ENCODE data around the gene SH3BGR. TPM values are rescaled to one million over a fixed set of nuclear protein-coding genes. Genes with fewer than 3 reads are reported as not detected.

Gene SH3BGR
- total RNA-seq, 6 experiments from 2014 or later = 2.0 to 4.9 (median 3.0) TPM

DNA sequence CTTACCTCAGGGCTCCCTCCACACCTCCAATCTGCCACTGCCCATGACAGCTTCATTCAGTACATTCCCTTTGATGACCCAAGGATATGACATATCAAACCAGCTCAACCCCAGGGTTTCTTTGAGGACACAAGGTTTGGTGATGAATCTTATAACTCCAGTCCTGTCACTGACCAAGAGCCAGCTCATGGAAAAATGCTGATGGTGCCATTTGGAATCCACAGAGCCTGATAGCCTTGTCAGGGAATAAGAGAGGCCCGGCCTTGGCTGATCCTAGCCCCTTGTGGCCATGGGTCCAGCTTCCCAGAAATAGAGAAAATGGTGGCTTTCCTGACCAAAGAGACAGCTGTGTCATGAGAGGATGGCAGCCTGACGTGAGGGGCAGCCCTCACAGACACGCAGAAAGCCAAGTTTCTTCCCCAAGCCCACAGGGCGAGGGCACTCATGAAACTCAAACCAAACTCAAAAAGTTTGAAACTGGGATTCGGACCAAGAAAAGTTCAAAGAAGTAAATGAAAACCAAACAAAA, 75.4 kb downstream of the SH3BGR start:
- Histone ChIP-seq H3K4me3 (peak overlapping the region in 1 of 3 donors; percentile 19), H3K27ac (peak overlapping the region in 1 of 3 donors; percentile 19), H3K4me1 (peaks cover 0 to 41% (median 9%) of the 10 kb centered on the region in 4 donors), H3K27me3 (no peaks in the 10 kb centered on the region), H3K36me3 (no peaks in the 10 kb centered on the region), H3K9me3 (no peaks in the 10 kb centered on the region)
- DNase-seq = no peak
- TF ChIP-seq, protein P1, sequence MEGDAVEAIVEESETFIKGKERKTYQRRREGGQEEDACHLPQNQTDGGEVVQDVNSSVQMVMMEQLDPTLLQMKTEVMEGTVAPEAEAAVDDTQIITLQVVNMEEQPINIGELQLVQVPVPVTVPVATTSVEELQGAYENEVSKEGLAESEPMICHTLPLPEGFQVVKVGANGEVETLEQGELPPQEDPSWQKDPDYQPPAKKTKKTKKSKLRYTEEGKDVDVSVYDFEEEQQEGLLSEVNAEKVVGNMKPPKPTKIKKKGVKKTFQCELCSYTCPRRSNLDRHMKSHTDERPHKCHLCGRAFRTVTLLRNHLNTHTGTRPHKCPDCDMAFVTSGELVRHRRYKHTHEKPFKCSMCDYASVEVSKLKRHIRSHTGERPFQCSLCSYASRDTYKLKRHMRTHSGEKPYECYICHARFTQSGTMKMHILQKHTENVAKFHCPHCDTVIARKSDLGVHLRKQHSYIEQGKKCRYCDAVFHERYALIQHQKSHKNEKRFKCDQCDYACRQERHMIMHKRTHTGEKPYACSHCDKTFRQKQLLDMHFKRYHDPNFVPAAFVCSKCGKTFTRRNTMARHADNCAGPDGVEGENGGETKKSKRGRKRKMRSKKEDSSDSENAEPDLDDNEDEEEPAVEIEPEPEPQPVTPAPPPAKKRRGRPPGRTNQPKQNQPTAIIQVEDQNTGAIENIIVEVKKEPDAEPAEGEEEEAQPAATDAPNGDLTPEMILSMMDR (IDR thresholded peaks at IDR 0.05) = no peak
- no peak for TF ChIP-seq POLR2A (IDR thresholded peaks at IDR 0.05)
- 21% methylated on average over 5 of the region's 5 CpGs for WGBS (ENCODE audit: insufficient coverage, low coverage, low lambda C conversion rate, missing lambda C conversion rate)
- intact Hi-C loops (cut with DNase I) = no loop called here
- peak in 2 of 4 donors; percentile 4 to 23 for ATAC-seq

DNA sequence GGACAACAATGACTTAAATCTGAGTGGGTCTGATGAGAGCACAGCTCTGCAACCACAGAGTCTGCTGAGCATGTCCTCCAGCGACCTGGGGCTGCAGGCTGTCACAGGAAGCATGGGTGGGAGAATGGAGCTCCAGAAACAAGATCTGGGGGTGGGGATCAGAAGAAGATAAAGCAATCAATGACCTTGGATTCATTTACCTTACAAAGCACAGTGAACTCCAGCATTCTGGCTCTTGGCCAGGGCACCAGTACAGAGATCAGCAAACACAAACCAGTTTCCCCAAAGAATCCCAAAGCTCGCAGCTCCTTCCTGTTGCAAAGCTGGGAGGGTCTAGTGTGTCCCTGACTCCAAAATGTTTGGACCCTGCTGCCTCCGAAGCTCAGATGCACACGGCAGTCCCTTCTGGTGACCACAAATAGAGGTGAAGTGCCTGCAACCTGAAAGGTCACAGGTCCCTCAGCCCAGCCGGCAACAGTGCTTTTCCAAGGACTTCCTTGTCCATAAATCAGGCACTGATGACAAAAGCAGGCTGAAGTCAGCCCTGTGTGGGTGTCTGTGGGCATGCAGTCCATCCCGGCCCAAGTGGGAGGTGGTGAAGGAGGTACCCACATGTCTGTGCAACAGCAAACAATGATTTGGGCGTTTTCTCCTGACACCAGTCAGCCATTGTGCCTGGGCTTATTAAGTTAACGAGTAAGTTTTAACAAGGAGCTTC, 76.1 kb downstream of the SH3BGR start:
- ATAC-seq (peak; percentile 64 to 76 (median 67)), DNase-seq (peak; percentile 62 to 75 (median 73))
- H3K4me1 ChIP-seq = peaks cover 0 to 41% (median 9%) of the 10 kb centered on the region in 4 donors
- no peaks in the 10 kb centered on the region for H3K9me3 ChIP-seq
- WGBS (ENCODE audit: insufficient coverage, low coverage, low lambda C conversion rate, missing lambda C conversion rate) = 8% methylated on average over 7 of the region's 8 CpGs
- H3K27me3 ChIP-seq = no peaks in the 10 kb centered on the region
- intact Hi-C loops (cut with DNase I) = no loop called here
- peak overlapping the region in 1 of 3 donors; percentile 19 for H3K4me3 ChIP-seq
- H3K27ac ChIP-seq = peak overlapping the region in 1 of 3 donors; percentile 19
- TF ChIP-seq, protein P1 (IDR thresholded peaks at IDR 0.05) = no peak
- no peak for TF ChIP-seq POLR2A (IDR thresholded peaks at IDR 0.05)
- H3K36me3 ChIP-seq = no peaks in the 10 kb centered on the region

DNA sequence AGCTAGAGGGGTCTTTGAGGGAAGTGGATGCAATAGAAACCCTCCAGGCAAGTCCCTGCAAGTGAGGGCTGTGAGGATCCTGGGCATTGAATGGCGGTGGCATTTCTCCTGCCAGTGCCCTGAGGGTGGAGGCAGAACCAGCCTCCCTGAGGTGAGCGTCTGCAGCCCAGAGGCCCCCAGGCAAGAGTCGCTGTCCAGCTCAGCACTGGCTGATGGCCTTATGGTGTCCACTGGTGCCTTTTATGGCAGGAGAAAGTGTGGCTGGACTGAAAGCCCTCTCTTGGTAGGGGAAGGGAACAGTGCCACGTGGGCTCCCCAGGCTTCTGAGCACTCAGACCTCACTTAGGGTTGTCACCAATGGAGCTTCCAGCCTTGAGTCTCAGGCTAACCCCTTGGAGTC, 77.3 kb downstream of the SH3BGR start:
- no peaks in the 10 kb centered on the region for H3K36me3 ChIP-seq
- no peak for DNase-seq

DNA sequence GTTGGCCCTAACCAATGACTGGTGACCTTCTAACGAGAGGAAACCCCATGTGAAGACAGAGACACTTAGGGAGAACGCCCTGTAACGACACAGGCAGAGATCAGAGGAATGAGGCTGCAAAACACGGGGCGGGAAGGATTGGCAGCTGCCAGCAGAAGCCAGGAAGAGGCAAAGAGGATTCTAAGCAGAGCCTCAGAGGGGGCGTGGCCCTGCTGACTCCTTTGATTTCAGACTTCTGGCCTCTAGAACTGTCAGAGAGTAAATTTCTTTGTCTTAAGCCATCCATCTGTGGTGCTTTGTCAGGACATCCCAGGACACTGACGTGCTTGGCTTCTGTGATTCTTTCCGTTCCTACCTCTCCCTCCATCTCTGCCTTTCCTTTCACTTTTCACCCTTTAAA, 79.3 kb downstream of the SH3BGR start:
- H3K27ac ChIP-seq = no peak overlapping the region
- TF ChIP-seq POLR2A (IDR thresholded peaks at IDR 0.05) = no peak
- TF ChIP-seq, protein P1 (IDR thresholded peaks at IDR 0.05) = no peak
- intact Hi-C loops (cut with DNase I) = no loop called here
- ATAC-seq (no peak), DNase-seq (no peak)
- H3K27me3 ChIP-seq = no peaks in the 10 kb centered on the region
- WGBS (ENCODE audit: insufficient coverage, low coverage, low lambda C conversion rate, missing lambda C conversion rate) = 45% methylated on average over 6 of the region's 8 CpGs
- H3K4me1 ChIP-seq = peaks cover 0 to 22% (median 9%) of the 10 kb centered on the region in 4 donors
- no peaks in the 10 kb centered on the region for H3K36me3 ChIP-seq
- no peak overlapping the region for H3K4me3 ChIP-seq
- H3K9me3 ChIP-seq = no peaks in the 10 kb centered on the region

More for the DNA sequence above, 77.3 kb downstream of the SH3BGR start:
- no peaks in the 10 kb centered on the region for H3K9me3 ChIP-seq
- peaks cover 0 to 34% (median 9%) of the 10 kb centered on the region in 4 donors for H3K4me1 ChIP-seq
- H3K27me3 ChIP-seq = no peaks in the 10 kb centered on the region
- WGBS (ENCODE audit: insufficient coverage, low coverage, low lambda C conversion rate, missing lambda C conversion rate) = no CpG with 5 or more reads among the region's 4 CpGs
- intact Hi-C loops (cut with DNase I) = no loop called here
- no peak overlapping the region for H3K27ac ChIP-seq
- no peak for TF ChIP-seq POLR2A (IDR thresholded peaks at IDR 0.05)
- TF ChIP-seq, protein P1 (IDR thresholded peaks at IDR 0.05) = no peak
- no peak for ATAC-seq
- no peak overlapping the region for H3K4me3 ChIP-seq

Data from right lobe of liver (tissue), 6 donors.